Measurements from ENCODE around the gene LDHB.

LDHB gene

GRCh38 chr12:21585485-21585884 lies 72.2 kb downstream of the LDHB start:
- no peaks in the 10 kb centered on the region; the same call in 1 of the 2 replicates for H3K9me3 ChIP-seq (ENCODE audit: insufficient read depth, low read length)
- no peak overlapping the region for H2AFZ ChIP-seq (ENCODE audit: low read depth, low read length)
- H3K4me2 ChIP-seq (ENCODE audit: low read length): no peak overlapping the region
- no peak overlapping the region for H3K9ac ChIP-seq (ENCODE audit: low read length)
- peaks cover 19% of the 10 kb centered on the region for H3K4me1 ChIP-seq (ENCODE audit: low read length)
- TF ChIP-seq EZH2phosphoT487 (IDR thresholded peaks at IDR 0.05; ENCODE audit: low read depth): no peak
- TF ChIP-seq, protein P1, sequence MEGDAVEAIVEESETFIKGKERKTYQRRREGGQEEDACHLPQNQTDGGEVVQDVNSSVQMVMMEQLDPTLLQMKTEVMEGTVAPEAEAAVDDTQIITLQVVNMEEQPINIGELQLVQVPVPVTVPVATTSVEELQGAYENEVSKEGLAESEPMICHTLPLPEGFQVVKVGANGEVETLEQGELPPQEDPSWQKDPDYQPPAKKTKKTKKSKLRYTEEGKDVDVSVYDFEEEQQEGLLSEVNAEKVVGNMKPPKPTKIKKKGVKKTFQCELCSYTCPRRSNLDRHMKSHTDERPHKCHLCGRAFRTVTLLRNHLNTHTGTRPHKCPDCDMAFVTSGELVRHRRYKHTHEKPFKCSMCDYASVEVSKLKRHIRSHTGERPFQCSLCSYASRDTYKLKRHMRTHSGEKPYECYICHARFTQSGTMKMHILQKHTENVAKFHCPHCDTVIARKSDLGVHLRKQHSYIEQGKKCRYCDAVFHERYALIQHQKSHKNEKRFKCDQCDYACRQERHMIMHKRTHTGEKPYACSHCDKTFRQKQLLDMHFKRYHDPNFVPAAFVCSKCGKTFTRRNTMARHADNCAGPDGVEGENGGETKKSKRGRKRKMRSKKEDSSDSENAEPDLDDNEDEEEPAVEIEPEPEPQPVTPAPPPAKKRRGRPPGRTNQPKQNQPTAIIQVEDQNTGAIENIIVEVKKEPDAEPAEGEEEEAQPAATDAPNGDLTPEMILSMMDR (IDR thresholded peaks at IDR 0.05; ENCODE audit: low read depth, low read length): no peak
- no peaks in the 10 kb centered on the region for H4K20me1 ChIP-seq (ENCODE audit: insufficient read depth, low read length)
- H3K79me2 ChIP-seq (ENCODE audit: low read length): no peaks in the 10 kb centered on the region
- H3K4me3 ChIP-seq (ENCODE audit: low read length): no peak overlapping the region
- H3K36me3 ChIP-seq (replicated peaks; ENCODE audit: low read depth, low read length): peaks cover 2% of the 10 kb centered on the region
- no peaks in the 10 kb centered on the region for H3K27me3 ChIP-seq (ENCODE audit: low read depth, low read length)
- H3K27ac ChIP-seq (ENCODE audit: low read length): no peak overlapping the region
